ENCODE measurements around the gene STAT6. TPM values are rescaled to one million over a fixed set of nuclear protein-coding genes. Genes with fewer than 3 reads are reported as not detected.

STAT6 gene
- total and polyA plus RNA-seq, 2 of the 8 experiments (the other 6 are each of a cell fraction or from before 2014, with no cell fraction given), result 32.9 to 38.7 TPM

- TF ChIP-seq E2F6 (IDR thresholded peaks at IDR 0.05) (peak; percentile 67), MAX (IDR thresholded peaks at IDR 0.05) (peak; percentile 50)
Measured at GRCh38 chr12:57110104-57111030, 795 bp downstream of the STAT6 start (continued).

All from H1 (cell line).